HepG2 (cell line): ENCODE results near the gene RERG.

ENCODE experiments used
- ARNT2 ChIP-seq: sonication (generic); formaldehyde crosslinking; IDR thresholded peaks from 2 replicates; pipeline ENCODE4 v1.8.0; 2022; ENCODE audit warnings: mild to moderate bottlenecking, low read depth, missing genetic modification reagents, moderate library complexity
- HOXD1 ChIP-seq: sonication (generic); formaldehyde crosslinking; IDR thresholded peaks from 2 replicates; pipeline ENCODE4 v1.5.0; 2020; ENCODE audit warnings: missing genetic modification reagents
- MEF2D ChIP-seq: sonication (generic); formaldehyde crosslinking; IDR thresholded peaks from 2 replicates; pipeline ENCODE4 v1.5.1; 2020; ENCODE audit warnings: mild to moderate bottlenecking, missing genetic modification reagents
- POLR2A ChIP-seq, 2 experiments: IDR thresholded peaks; 2 replicates each; pipeline ENCODE4 v1.6.1; 2011; ENCODE audit warnings: low read depth in 2 of 2, low read length in 2 of 2, mild to moderate bottlenecking in 1 of 2, moderate library complexity in 1 of 2; ENCODE audit not compliant: insufficient read depth in 1 of 2
- SP1 ChIP-seq, 2 experiments: fragments of 450-650 bp in 1 of 2; sonication (generic) in 1 of 2; formaldehyde crosslinking in 1 of 2; IDR thresholded peaks; 2 replicates each; pipeline versions ENCODE4 v1.4.0 to v1.6.1; 2016 to 2020; ENCODE audit warnings: missing genetic modification reagents in 1 of 2
- SRSF1 ChIP-seq: fragments of 200-400 bp; formaldehyde crosslinking; optimal IDR thresholded peaks from 2 replicates; pipeline ENCODE3; 2017; ENCODE audit warnings: mild to moderate bottlenecking, low read depth, low read length, moderate library complexity
- ZNF552 ChIP-seq: sonication (generic); formaldehyde crosslinking; IDR thresholded peaks from 2 replicates; pipeline ENCODE4 v1.9.0; 2022; ENCODE audit warnings: missing genetic modification reagents, mild to moderate bottlenecking, borderline replicate concordance
- TF ChIP-seq, protein P1 (sequence below), 2 experiments: sonication (generic) in 1 of 2; formaldehyde crosslinking in 1 of 2; IDR thresholded peaks; 2 replicates each; pipeline versions ENCODE4 v1.5.1 to v1.6.1; 2011 to 2020; ENCODE audit warnings: borderline replicate concordance in 1 of 2, low read depth in 1 of 2, low read length in 1 of 2, mild to moderate bottlenecking in 1 of 2, missing genetic modification reagents in 1 of 2, moderate library complexity in 1 of 2
- TF ChIP-seq, protein P2 (sequence below): IDR thresholded peaks from 2 replicates; pipeline ENCODE4 v1.6.1; 2012; ENCODE audit warnings: inconsistent platforms

DNA sequence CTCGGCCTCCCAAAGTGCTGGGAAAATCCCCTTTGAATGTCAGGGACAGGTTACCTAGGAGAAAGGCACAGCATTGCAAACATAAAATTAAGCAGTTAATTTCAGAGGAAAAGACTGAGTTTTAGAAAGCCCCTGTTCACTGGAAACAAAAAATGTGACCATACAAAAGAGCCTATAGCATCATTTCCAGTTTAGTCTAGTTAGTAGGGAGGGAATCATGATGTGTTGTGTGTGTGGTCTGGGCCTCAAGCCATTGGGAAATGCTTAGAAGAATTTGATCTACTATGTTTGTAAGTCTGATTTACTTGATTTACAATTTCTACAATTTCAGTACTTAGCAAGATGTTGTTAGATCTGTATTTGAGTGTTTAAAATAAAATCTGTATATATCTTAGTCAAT is 47.1 kb upstream of the RERG start:
- TF ChIP-seq SRSF1 (no peak), ARNT2 (CRISPR knock-in tag) (no peak), ZNF552 (CRISPR knock-in tag) (no peak), MEF2D (CRISPR knock-in tag) (no peak), SP1 (IDR thresholded peaks at IDR 0.05) (no peak), SP1 (CRISPR knock-in tag; IDR thresholded peaks at IDR 0.05) (no peak), POLR2A (IDR thresholded peaks at IDR 0.05; ENCODE audit: insufficient read depth in 1 of 2, low read depth in 2 of 2, low read length in 2 of 2) (no peak), HOXD1 (CRISPR knock-in tag) (no peak)
- TF ChIP-seq, protein P1, sequence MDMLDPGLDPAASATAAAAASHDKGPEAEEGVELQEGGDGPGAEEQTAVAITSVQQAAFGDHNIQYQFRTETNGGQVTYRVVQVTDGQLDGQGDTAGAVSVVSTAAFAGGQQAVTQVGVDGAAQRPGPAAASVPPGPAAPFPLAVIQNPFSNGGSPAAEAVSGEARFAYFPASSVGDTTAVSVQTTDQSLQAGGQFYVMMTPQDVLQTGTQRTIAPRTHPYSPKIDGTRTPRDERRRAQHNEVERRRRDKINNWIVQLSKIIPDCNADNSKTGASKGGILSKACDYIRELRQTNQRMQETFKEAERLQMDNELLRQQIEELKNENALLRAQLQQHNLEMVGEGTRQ (IDR thresholded peaks at IDR 0.05; ENCODE audit: low read depth, low read length) = no peak
- TF ChIP-seq, protein P1 (CRISPR knock-in tag; IDR thresholded peaks at IDR 0.05; ENCODE audit: borderline replicate concordance) = no peak
- TF ChIP-seq, protein P2, sequence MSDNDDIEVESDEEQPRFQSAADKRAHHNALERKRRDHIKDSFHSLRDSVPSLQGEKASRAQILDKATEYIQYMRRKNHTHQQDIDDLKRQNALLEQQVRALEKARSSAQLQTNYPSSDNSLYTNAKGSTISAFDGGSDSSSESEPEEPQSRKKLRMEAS = no peak
